NCI-H69 (cell line): ENCODE data around the gene OR51T1.

Experiments
- DNase-seq: peaks from one replicate; lab custom pipeline; 2025; lab: John Stamatoyannopoulos, UW

Gene OR51T1

GRCh38 chr11:4926608-4927007 lies 44.9 kb downstream of the OR51T1 start:
- DNase-seq: no peak
